A673 (cell line): ENCODE measurements around the gene CENPH. TPM values are rescaled to one million over a fixed set of nuclear protein-coding genes. Genes with fewer than 3 reads are reported as not detected.
A peak's percentile ranks its signal among the peaks of the same experiment; 100 is the strongest.

ENCODE experiments used
- BruUV-seq: library from RNA; stranded (reverse); fragments of 400-500 nt; replicated peaks from 2 replicates; lab custom pipeline; 2021; lab: Mats Ljungman, UMichigan
- CTCF ChIA-PET: fragments of 300-600 bp; sonication (Branson Sonifier 250); formaldehyde crosslinking; loops from one replicate; lab custom pipeline; 2022; ENCODE audit warnings: antibody characterized with exemption; lab: Charles Lee
- POLR2A ChIA-PET: fragments of 300-600 bp; sonication (Branson Sonifier 250); formaldehyde crosslinking; loops from one replicate; lab custom pipeline; 2022; ENCODE audit warnings: antibody characterized with exemption; ENCODE audit not compliant: low non-redundant PET; lab: Charles Lee
- DNase-seq: peaks from one replicate; pipeline ENCODE4 v3.0.0-alpha.2; 2015; ENCODE audit warnings: low spot score
- H3K27ac ChIP-seq: fragments of 200-600 bp; sonication (generic); 2 replicates; pipeline ENCODE4 v1.5.1; 2016; ENCODE audit warnings: mixed run types, low read depth, mild to moderate bottlenecking, mixed read lengths, antibody characterized with exemption, low read length; ENCODE audit not compliant: poor library complexity, severe bottlenecking
- H3K27me3 ChIP-seq: fragments of 200-600 bp; sonication (generic); replicated peaks from 2 replicates; pipeline ENCODE4 v1.6.1; 2017; ENCODE audit warnings: mixed run types, low read depth, mild to moderate bottlenecking, mixed read lengths, antibody characterized with exemption, low read length; ENCODE audit not compliant: insufficient read depth, poor library complexity
- H3K36me3 ChIP-seq: fragments of 200-600 bp; sonication (generic); 2 replicates; pipeline ENCODE4 v1.6.1; 2016; ENCODE audit warnings: mixed run types, mild to moderate bottlenecking, mixed read lengths, antibody characterized with exemption, low read length; ENCODE audit not compliant: insufficient read depth, poor library complexity, severe bottlenecking
- H3K4me1 ChIP-seq: fragments of 200-600 bp; sonication (generic); 2 replicates; pipeline ENCODE4 v1.6.1; 2017; ENCODE audit warnings: mixed run types, mild to moderate bottlenecking, mixed read lengths, antibody characterized with exemption, low read length; ENCODE audit not compliant: insufficient read depth, poor library complexity, severe bottlenecking
- H3K4me3 ChIP-seq: fragments of 200-600 bp; sonication (generic); 2 replicates; pipeline ENCODE4 v1.5.1; 2016; ENCODE audit warnings: low read depth, mixed run types, mild to moderate bottlenecking, mixed read lengths, low read length; ENCODE audit not compliant: poor library complexity, severe bottlenecking
- H3K9me3 ChIP-seq: fragments of 200-600 bp; sonication (generic); 2 replicates; pipeline ENCODE4 v1.6.1; 2016; ENCODE audit warnings: mixed run types, low read depth, mild to moderate bottlenecking, mixed read lengths, antibody characterized with exemption, low read length; ENCODE audit not compliant: poor library complexity, severe bottlenecking
- EZH2 ChIP-seq: fragments of 200-600 bp; sonication (generic); IDR thresholded peaks from 2 replicates; pipeline ENCODE4 v1.6.1; 2017; ENCODE audit warnings: borderline replicate concordance, low read depth, mild to moderate bottlenecking, mixed read lengths, antibody characterized with exemption, low read length; ENCODE audit not compliant: poor library complexity, severe bottlenecking
- intact Hi-C: fragments of 100-400 bp; cut with micrococcal nuclease; formaldehyde crosslinking; loops from one replicate; pipeline ENCODE4 v1.10.0; 2022; ENCODE audit not compliant: unreplicated experiment
- total RNA-seq: library from RNA; stranded (reverse); gene quantifications from 2 replicates; pipeline ENCODE4 v1.2.3, GENCODE V29; 2021
- TF ChIP-seq, protein P1 (sequence below): fragments of 300-800, 200-600 bp; sonication (generic); conservative IDR thresholded peaks from 2 replicates; pipeline ENCODE4 v1.5.1; 2017; ENCODE audit warnings: low read depth, mild to moderate bottlenecking, antibody characterized with exemption, low read length, moderate library complexity, mixed read lengths

Gene CENPH
- total RNA-seq, 1 experiment from 2014 or later, result 56.9 TPM

DNA sequence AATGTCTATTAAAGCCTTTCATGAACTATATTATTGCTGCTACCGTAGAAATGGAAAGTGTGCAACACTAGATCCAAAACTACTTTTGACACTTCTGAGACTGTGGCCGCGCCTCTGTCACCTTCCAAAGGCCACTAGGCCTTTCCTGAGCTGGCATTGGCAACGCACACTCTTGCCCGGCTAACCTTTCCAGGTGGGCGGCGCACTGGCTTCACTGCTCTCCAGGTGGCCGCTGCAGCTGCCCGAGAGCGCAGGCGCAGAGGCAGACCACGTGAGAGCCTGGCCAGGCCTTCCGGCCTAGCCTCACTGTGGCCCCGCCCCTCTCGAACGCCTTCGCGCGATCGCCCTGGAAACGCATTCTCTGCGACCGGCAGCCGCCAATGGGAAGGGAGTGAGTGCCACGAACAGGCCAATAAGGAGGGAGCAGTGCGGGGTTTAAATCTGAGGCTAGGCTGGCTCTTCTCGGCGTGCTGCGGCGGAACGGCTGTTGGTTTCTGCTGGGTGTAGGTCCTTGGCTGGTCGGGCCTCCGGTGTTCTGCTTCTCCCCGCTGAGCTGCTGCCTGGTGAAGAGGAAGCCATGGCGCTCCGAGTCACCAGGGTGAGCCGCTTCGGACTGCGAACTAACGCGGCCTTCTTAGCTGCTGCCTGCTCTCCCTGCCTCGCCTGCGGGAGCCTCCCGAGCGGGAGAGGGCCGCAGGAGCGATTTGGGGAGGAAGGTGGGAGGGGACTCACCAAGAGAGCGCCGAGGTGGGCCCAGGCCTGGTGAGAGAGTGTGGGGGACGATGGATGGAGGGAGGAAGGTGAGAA, 22.5 kb upstream of the CENPH start, which contains the start of gene CCNB1:
TSS of gene CCNB1 (plus strand) at position 465 of the 807 bp plus-strand sequence. CDS start at position 578, 113 bp downstream.
- no TSS peak for BruUV-seq
- Histone ChIP-seq H3K27me3 (no peaks in the 10 kb centered on the region), H3K4me3 (peak within 1 kb of the TSS; percentile 94), H3K4me1 (peaks cover 21% of the 10 kb centered on the region), H3K9me3 (no peaks in the 10 kb centered on the region), H3K27ac (peak within 1 kb of the TSS; percentile 95), H3K36me3 (peaks cover 40% of the 10 kb centered on the region)
- ChIA-PET POLR2A (interaction anchor here (0.6 to 0.7 kb wide), 3 partner anchors 9 to 49 kb away, joined by 3 to 5 read pairs (median 3); no protein-coding TSS in a partner anchor), CTCF (no interaction called here)
- peak; percentile 99 for DNase-seq
- TF ChIP-seq, protein P1, sequence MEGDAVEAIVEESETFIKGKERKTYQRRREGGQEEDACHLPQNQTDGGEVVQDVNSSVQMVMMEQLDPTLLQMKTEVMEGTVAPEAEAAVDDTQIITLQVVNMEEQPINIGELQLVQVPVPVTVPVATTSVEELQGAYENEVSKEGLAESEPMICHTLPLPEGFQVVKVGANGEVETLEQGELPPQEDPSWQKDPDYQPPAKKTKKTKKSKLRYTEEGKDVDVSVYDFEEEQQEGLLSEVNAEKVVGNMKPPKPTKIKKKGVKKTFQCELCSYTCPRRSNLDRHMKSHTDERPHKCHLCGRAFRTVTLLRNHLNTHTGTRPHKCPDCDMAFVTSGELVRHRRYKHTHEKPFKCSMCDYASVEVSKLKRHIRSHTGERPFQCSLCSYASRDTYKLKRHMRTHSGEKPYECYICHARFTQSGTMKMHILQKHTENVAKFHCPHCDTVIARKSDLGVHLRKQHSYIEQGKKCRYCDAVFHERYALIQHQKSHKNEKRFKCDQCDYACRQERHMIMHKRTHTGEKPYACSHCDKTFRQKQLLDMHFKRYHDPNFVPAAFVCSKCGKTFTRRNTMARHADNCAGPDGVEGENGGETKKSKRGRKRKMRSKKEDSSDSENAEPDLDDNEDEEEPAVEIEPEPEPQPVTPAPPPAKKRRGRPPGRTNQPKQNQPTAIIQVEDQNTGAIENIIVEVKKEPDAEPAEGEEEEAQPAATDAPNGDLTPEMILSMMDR, result no peak
- no peak for TF ChIP-seq EZH2
- intact Hi-C loops, result no loop called here

DNA sequence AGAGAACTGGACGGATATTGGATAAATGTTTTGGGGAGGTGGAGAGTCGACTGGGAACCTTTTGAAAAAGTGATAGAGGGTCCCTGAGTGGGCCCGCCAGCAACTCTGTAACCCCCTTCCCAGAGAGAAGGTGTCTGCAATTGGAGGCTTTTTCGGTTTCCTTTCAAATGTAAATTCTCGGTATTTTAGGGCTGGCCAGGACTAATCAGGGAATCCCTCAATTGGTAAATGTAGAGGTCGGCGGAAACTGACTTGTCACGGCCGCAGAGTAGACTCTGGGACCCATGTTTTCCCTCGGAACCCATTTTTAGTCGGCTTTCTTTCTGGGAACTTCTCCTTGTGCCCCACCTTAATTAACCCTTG, 21.9 kb upstream of the CENPH start:
- Histone ChIP-seq H3K9me3 (no peaks in the 10 kb centered on the region), H3K4me3 (peak overlapping the region; percentile 94), H3K27me3 (no peaks in the 10 kb centered on the region), H3K27ac (peak overlapping the region; percentile 95), H3K4me1 (peaks cover 21% of the 10 kb centered on the region), H3K36me3 (peaks cover 45% of the 10 kb centered on the region)
- DNase-seq, result no peak
- TF ChIP-seq EZH2, result no peak
- TF ChIP-seq, protein P1, result no peak
- ChIA-PET CTCF (no interaction called here), POLR2A (interaction anchor here (0.6 kb wide), 1 partner anchor 48 kb away, joined by 3 read pairs; no protein-coding TSS in a partner anchor)
- intact Hi-C loops, result no loop called here
- BruUV-seq, result no TSS peak

DNA sequence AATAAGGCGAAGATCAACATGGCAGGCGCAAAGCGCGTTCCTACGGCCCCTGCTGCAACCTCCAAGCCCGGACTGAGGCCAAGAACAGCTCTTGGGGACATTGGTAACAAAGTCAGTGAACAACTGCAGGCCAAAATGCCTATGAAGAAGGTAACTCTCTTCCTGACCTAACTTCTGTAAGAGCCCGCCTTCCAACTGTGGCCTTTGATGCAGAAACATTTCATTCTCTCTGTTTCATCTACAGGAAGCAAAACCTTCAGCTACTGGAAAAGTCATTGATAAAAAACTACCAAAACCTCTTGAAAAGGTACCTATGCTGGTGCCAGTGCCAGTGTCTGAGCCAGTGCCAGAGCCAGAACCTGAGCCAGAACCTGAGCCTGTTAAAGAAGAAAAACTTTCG, 21.5 kb upstream of the CENPH start:
- TF ChIP-seq, protein P1, result no peak
- TF ChIP-seq EZH2, result no peak
- DNase-seq, result no peak
- Histone ChIP-seq H3K27ac (peak overlapping the region; percentile 95), H3K4me3 (peak overlapping the region; percentile 94), H3K9me3 (no peaks in the 10 kb centered on the region), H3K27me3 (no peaks in the 10 kb centered on the region), H3K36me3 (peaks cover 50% of the 10 kb centered on the region), H3K4me1 (peaks cover 21% of the 10 kb centered on the region)
- ChIA-PET CTCF (no interaction called here), POLR2A (no interaction called here)
- no TSS peak for BruUV-seq
- intact Hi-C loops, result no loop called here
